PC-9 (cell line): ENCODE measurements around the gene RETN.

Experiments used
- CTCF ChIP-seq: fragments of 200-600 bp; sonication (generic); conservative IDR thresholded peaks from 2 replicates; pipeline ENCODE4 v1.6.1; 2017; ENCODE audit warnings: mixed run types, antibody characterized with exemption, mild to moderate bottlenecking, moderate library complexity
- EZH2 ChIP-seq: fragments of 200-600 bp; sonication (generic); IDR thresholded peaks from 2 replicates; pipeline ENCODE4 v1.8.0; 2017; ENCODE audit warnings: antibody characterized with exemption, low read depth

GRCh38 chr19:7697721-7698287 is 29.0 kb downstream of the RETN start:
- TF ChIP-seq CTCF: no peak
- TF ChIP-seq EZH2: no peak
